Ovary (tissue), 3 donors: Measurements from ENCODE around the gene TTPAL.

Source experiments
- CTCF ChIP-seq, 3 donors: fragments of 450-650 bp in 2 of 3; fragments of 200-600 bp in 1 of 3; IDR thresholded peaks; one replicate each; pipeline versions ENCODE4 v1.5.1 to v1.8.0; 2016 to 2022; ENCODE audit warnings: antibody characterized with exemption in 3 of 3, mild to moderate bottlenecking in 1 of 3
- EP300 ChIP-seq: sonication (generic); formaldehyde crosslinking; IDR thresholded peaks from one replicate; pipeline ENCODE4 v1.6.1; 2017; ENCODE audit warnings: antibody characterized with exemption
- POLR2A ChIP-seq: fragments of 450-650 bp; IDR thresholded peaks from one replicate; pipeline ENCODE4 v1.6.1; 2017; ENCODE audit warnings: antibody characterized with exemption, mild to moderate bottlenecking, moderate library complexity
- donor health status: DM: no; HTN: no; CAD: no.

DNA sequence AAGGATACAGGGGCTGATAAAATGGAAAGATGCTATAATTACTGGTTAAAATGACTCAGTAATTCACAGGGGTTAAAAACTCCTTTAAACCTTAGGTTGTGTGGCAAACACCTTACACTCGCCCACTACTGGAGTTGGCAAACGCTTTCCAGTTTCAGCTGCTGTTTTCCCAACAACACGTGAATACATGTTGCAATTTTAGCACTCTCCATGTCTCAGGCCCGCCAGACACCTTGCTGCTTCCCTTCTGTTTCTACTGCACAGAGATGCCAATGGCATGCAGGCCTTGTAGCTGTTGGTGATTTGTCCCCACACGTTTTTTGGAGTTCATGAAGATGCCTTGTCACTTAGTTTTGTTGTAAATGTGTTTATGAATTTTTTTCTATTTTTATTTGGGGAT lies 5.3 kb upstream of the TTPAL start:
- no peak for TF ChIP-seq CTCF (IDR thresholded peaks at IDR 0.05)
- TF ChIP-seq EP300, result no peak
- no peak for TF ChIP-seq POLR2A
